NCI-H1048 (cell line): ENCODE data around the gene STX8.
"Not testable (repeated sequence)": the region's sequence is repeated elsewhere in the genome, so short reads cannot be mapped to it uniquely, and the experiment has no call there.

Source experiments
- DNase-seq: peaks from one replicate; lab custom pipeline; 2025; lab: John Stamatoyannopoulos, UW

Gene STX8

GRCh38 chr17:9258115-9259015, 317.3 kb downstream of the STX8 start:
- no peak for DNase-seq

- not testable (repeated sequence) for DNase-seq
These were observed 318.0 kb downstream of the STX8 start for GRCh38 chr17:9257630-9257965.

GRCh38 chr17:9256751-9257629, 318.6 kb downstream of the STX8 start:
- DNase-seq = no peak

- DNase-seq = no peak
These were observed 319.3 kb downstream of the STX8 start for GRCh38 chr17:9256361-9256750.

- no peak for DNase-seq
These were observed 319.8 kb downstream of the STX8 start for GRCh38 chr17:9255833-9256232.

GRCh38 chr17:9254841-9255240, 320.8 kb downstream of the STX8 start:
- no peak for DNase-seq

- DNase-seq = no peak
These were observed 322.3 kb downstream of the STX8 start for GRCh38 chr17:9253308-9253707.

- no peak for DNase-seq
These were observed 324.3 kb downstream of the STX8 start for GRCh38 chr17:9251273-9251672.

- DNase-seq = no peak
These were observed 326.2 kb downstream of the STX8 start for GRCh38 chr17:9249245-9249953.

GRCh38 chr17:9247401-9247938, 328.1 kb downstream of the STX8 start:
- DNase-seq = no peak

- DNase-seq = no peak
These were observed 331.3 kb downstream of the STX8 start for GRCh38 chr17:9244066-9245052.

GRCh38 chr17:9242983-9243382, 332.6 kb downstream of the STX8 start:
- no peak for DNase-seq

- no peak for DNase-seq
These were observed 333.1 kb downstream of the STX8 start for GRCh38 chr17:9242497-9242881.

- DNase-seq = no peak
These were observed 333.7 kb downstream of the STX8 start for GRCh38 chr17:9241774-9242496.

- DNase-seq = no peak
These were observed 334.3 kb downstream of the STX8 start for GRCh38 chr17:9241371-9241712.

GRCh38 chr17:9240659-9241370, 334.8 kb downstream of the STX8 start:
- DNase-seq = no peak

- no peak for DNase-seq
These were observed 335.6 kb downstream of the STX8 start for GRCh38 chr17:9239793-9240658.

- no peak for DNase-seq
These were observed 336.3 kb downstream of the STX8 start for GRCh38 chr17:9239246-9239792.
